Measurements from ENCODE around the gene ODF2. TPM values are rescaled to one million over a fixed set of nuclear protein-coding genes. Genes with fewer than 3 reads are reported as not detected.
A peak's percentile ranks its signal among the peaks of the same experiment; 100 is the strongest.

ODF2 gene
- total and polyA plus RNA-seq, 2 of the 13 experiments (the other 11 are each of a cell fraction or from before 2014, with no cell fraction given), result 9.8 to 31.3 TPM

DNA sequence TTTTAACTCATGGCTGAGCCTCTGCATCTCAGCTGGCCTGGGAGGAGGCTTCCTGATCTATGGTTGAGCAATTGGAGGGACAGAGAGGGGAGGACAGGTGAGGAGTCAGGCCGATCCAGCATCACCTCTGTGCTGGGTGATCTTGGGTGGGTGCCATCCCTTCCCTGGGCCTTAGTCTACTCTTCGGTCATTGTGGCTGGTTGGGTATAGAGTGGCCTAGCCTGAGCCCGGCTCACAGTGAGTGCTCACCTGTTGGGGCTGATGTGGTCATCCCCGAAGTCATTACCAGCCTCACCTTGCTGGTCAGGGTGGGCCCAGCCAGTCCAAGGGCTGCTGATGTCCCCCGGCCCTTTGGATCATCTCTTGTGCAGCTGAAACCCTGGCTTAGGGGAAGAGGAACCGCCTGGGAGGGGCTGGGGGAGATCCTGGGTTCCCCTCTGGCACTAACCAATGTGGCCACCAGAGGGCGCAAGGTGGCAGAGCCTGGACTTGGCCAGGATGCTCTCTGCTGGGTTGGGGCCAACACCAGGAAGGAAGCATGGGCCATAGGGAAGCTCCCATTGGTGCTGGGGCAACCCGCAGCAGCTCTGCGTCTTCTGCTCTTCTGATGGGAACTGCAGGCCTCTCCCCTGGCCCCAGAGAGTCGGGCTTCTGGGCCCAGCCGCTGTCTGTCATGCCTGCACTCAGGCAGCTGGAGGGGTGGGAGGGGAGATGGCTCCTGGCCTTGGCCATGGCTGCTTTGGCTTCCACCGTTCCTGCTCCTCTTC lies 17.3 kb upstream of the ODF2 start (continued):
- TF ChIP-seq, protein P1, sequence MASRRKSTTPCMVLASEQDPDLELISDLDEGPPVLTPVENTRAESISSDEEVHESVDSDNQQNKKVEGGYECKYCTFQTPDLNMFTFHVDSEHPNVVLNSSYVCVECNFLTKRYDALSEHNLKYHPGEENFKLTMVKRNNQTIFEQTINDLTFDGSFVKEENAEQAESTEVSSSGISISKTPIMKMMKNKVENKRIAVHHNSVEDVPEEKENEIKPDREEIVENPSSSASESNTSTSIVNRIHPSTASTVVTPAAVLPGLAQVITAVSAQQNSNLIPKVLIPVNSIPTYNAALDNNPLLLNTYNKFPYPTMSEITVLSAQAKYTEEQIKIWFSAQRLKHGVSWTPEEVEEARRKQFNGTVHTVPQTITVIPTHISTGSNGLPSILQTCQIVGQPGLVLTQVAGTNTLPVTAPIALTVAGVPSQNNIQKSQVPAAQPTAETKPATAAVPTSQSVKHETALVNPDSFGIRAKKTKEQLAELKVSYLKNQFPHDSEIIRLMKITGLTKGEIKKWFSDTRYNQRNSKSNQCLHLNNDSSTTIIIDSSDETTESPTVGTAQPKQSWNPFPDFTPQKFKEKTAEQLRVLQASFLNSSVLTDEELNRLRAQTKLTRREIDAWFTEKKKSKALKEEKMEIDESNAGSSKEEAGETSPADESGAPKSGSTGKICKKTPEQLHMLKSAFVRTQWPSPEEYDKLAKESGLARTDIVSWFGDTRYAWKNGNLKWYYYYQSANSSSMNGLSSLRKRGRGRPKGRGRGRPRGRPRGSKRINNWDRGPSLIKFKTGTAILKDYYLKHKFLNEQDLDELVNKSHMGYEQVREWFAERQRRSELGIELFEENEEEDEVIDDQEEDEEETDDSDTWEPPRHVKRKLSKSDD (CRISPR knock-in tag; IDR thresholded peaks at IDR 0.05; ENCODE audit: low read depth), result no peak
- TF ChIP-seq TCF7 (IDR thresholded peaks at IDR 0.05; ENCODE audit: low read depth) (no peak), ELF3 (CRISPR knock-in tag; IDR thresholded peaks at IDR 0.05) (peak; percentile 66; the same call in 1 of the 2 replicates), ARNTL (CRISPR knock-in tag; IDR thresholded peaks at IDR 0.05) (no peak), ZNF296 (CRISPR knock-in tag; conservative IDR thresholded peaks at IDR 0.05) (no peak), MEIS2 (CRISPR knock-in tag; IDR thresholded peaks at IDR 0.05) (no peak), RBAK (CRISPR knock-in tag; IDR thresholded peaks at IDR 0.05) (no peak), ZSCAN12 (CRISPR knock-in tag; IDR thresholded peaks at IDR 0.05) (no peak), ZNF567 (CRISPR knock-in tag; IDR thresholded peaks at IDR 0.05; ENCODE audit: borderline replicate concordance) (no peak; the same call in 1 of the 2 replicates), KDM3A (CRISPR knock-in tag; IDR thresholded peaks at IDR 0.05; ENCODE audit: low read depth) (peak; percentile 62; the same call in 1 of the 2 replicates), SOX5 (CRISPR knock-in tag; IDR thresholded peaks at IDR 0.05; ENCODE audit: borderline replicate concordance) (0 out of 2 replicates have a peak, but pooled peaks have one; percentile 13), KLF13 (CRISPR knock-in tag; IDR thresholded peaks at IDR 0.05) (no peak), FOSL2 (CRISPR knock-in tag; IDR thresholded peaks at IDR 0.05) (0 out of 2 replicates have a peak, but pooled peaks have one; percentile 10), HOXD1 (CRISPR knock-in tag; IDR thresholded peaks at IDR 0.05) (no peak), ONECUT2 (CRISPR knock-in tag; IDR thresholded peaks at IDR 0.05) (no peak)
- TF ChIP-seq, protein P2, sequence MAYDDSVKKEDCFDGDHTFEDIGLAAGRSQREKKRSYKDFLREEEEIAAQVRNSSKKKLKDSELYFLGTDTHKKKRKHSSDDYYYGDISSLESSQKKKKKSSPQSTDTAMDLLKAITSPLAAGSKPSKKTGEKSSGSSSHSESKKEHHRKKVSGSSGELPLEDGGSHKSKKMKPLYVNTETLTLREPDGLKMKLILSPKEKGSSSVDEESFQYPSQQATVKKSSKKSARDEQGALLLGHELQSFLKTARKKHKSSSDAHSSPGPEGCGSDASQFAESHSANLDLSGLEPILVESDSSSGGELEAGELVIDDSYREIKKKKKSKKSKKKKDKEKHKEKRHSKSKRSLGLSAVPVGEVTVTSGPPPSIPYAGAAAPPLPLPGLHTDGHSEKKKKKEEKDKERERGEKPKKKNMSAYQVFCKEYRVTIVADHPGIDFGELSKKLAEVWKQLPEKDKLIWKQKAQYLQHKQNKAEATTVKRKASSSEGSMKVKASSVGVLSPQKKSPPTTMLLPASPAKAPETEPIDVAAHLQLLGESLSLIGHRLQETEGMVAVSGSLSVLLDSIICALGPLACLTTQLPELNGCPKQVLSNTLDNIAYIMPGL (CRISPR knock-in tag; IDR thresholded peaks at IDR 0.05; ENCODE audit: borderline replicate concordance in 1 of 2, low read depth in 1 of 2), result peak; percentile 71 to 77
- TF ChIP-seq, protein P3, sequence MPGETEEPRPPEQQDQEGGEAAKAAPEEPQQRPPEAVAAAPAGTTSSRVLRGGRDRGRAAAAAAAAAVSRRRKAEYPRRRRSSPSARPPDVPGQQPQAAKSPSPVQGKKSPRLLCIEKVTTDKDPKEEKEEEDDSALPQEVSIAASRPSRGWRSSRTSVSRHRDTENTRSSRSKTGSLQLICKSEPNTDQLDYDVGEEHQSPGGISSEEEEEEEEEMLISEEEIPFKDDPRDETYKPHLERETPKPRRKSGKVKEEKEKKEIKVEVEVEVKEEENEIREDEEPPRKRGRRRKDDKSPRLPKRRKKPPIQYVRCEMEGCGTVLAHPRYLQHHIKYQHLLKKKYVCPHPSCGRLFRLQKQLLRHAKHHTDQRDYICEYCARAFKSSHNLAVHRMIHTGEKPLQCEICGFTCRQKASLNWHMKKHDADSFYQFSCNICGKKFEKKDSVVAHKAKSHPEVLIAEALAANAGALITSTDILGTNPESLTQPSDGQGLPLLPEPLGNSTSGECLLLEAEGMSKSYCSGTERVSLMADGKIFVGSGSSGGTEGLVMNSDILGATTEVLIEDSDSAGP (CRISPR knock-in tag; IDR thresholded peaks at IDR 0.05; ENCODE audit: borderline replicate concordance), result peak; percentile 70; the same call in 1 of the 2 replicates
- TF ChIP-seq, protein P4, sequence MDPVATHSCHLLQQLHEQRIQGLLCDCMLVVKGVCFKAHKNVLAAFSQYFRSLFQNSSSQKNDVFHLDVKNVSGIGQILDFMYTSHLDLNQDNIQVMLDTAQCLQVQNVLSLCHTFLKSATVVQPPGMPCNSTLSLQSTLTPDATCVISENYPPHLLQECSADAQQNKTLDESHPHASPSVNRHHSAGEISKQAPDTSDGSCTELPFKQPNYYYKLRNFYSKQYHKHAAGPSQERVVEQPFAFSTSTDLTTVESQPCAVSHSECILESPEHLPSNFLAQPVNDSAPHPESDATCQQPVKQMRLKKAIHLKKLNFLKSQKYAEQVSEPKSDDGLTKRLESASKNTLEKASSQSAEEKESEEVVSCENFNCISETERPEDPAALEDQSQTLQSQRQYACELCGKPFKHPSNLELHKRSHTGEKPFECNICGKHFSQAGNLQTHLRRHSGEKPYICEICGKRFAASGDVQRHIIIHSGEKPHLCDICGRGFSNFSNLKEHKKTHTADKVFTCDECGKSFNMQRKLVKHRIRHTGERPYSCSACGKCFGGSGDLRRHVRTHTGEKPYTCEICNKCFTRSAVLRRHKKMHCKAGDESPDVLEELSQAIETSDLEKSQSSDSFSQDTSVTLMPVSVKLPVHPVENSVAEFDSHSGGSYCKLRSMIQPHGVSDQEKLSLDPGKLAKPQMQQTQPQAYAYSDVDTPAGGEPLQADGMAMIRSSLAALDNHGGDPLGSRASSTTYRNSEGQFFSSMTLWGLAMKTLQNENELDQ (CRISPR knock-in tag; IDR thresholded peaks at IDR 0.05; ENCODE audit: borderline replicate concordance), result no peak
- TF ChIP-seq, protein P5, sequence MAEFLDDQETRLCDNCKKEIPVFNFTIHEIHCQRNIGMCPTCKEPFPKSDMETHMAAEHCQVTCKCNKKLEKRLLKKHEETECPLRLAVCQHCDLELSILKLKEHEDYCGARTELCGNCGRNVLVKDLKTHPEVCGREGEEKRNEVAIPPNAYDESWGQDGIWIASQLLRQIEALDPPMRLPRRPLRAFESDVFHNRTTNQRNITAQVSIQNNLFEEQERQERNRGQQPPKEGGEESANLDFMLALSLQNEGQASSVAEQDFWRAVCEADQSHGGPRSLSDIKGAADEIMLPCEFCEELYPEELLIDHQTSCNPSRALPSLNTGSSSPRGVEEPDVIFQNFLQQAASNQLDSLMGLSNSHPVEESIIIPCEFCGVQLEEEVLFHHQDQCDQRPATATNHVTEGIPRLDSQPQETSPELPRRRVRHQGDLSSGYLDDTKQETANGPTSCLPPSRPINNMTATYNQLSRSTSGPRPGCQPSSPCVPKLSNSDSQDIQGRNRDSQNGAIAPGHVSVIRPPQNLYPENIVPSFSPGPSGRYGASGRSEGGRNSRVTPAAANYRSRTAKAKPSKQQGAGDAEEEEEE (CRISPR knock-in tag; IDR thresholded peaks at IDR 0.05; ENCODE audit: borderline replicate concordance), result no peak

Measured in HepG2 (cell line).